Nephron progenitor cell (in vitro differentiated cells): ENCODE measurements around the gene MACROD2.

Experiments
- DNase-seq: peaks from one replicate; pipeline ENCODE4 v3.0.0; 2021
- H3K27ac Mint-ChIP-seq: 2 replicates; pipeline ENCODE4 v1.8.0; 2021; ENCODE audit warnings: mild to moderate bottlenecking, moderate library complexity, mixed read lengths
- H3K27me3 Mint-ChIP-seq: 2 replicates; pipeline ENCODE4 v1.8.0; 2021; ENCODE audit warnings: mild to moderate bottlenecking, low read depth, mixed read lengths; ENCODE audit not compliant: poor library complexity
- H3K36me3 Mint-ChIP-seq: 2 replicates; pipeline ENCODE4 v1.8.0; 2021; ENCODE audit warnings: low read depth, mixed read lengths
- H3K4me1 Mint-ChIP-seq: 2 replicates; pipeline ENCODE4 v1.8.0; 2021; ENCODE audit warnings: mixed read lengths
- H3K4me3 Mint-ChIP-seq: 2 replicates; pipeline ENCODE4 v1.8.0; 2021; ENCODE audit warnings: mild to moderate bottlenecking, moderate library complexity, mixed read lengths
- H3K9me3 Mint-ChIP-seq: 2 replicates; pipeline ENCODE4 v1.8.0; 2021; ENCODE audit warnings: mild to moderate bottlenecking, moderate library complexity, mixed read lengths
- CTCF ChIP-seq: fragments of 200-600 bp; sonication (generic); IDR thresholded peaks from 2 replicates; pipeline ENCODE4 v1.5.0; 2021; ENCODE audit warnings: antibody characterized with exemption

Gene MACROD2

GRCh38 chr20:14902432-14903089 lies 907.2 kb downstream of the MACROD2 start:
- peaks cover 4% of the 10 kb centered on the region for H3K36me3 Mint-ChIP-seq
- peak overlapping the region; percentile 47 for H3K27ac Mint-ChIP-seq
- H3K9me3 Mint-ChIP-seq, result peaks cover 11% of the 10 kb centered on the region
- DNase-seq, result no peak
- no peaks in the 10 kb centered on the region for H3K27me3 Mint-ChIP-seq
- no peak overlapping the region for H3K4me3 Mint-ChIP-seq
- peaks cover 4% of the 10 kb centered on the region for H3K4me1 Mint-ChIP-seq
- no peak for TF ChIP-seq CTCF

GRCh38 chr20:14906908-14907434 lies 911.7 kb downstream of the MACROD2 start:
- Mint-ChIP-seq H3K4me3 (no peak overlapping the region), H3K27me3 (no peaks in the 10 kb centered on the region), H3K36me3 (no peaks in the 10 kb centered on the region), H3K9me3 (peaks cover 4% of the 10 kb centered on the region), H3K27ac (no peak overlapping the region), H3K4me1 (peaks cover 25% of the 10 kb centered on the region)
- no peak for TF ChIP-seq CTCF
- no peak for DNase-seq

GRCh38 chr20:14910126-14910525 lies 914.8 kb downstream of the MACROD2 start:
- Mint-ChIP-seq H3K36me3 (no peaks in the 10 kb centered on the region), H3K27me3 (no peaks in the 10 kb centered on the region), H3K9me3 (no peaks in the 10 kb centered on the region), H3K27ac (no peak overlapping the region), H3K4me1 (peaks cover 25% of the 10 kb centered on the region), H3K4me3 (no peak overlapping the region)
- DNase-seq, result no peak
- TF ChIP-seq CTCF, result no peak

- no peaks in the 10 kb centered on the region for H3K9me3 Mint-ChIP-seq
- H3K36me3 Mint-ChIP-seq, result no peaks in the 10 kb centered on the region
- no peak for DNase-seq
- H3K4me1 Mint-ChIP-seq, result peaks cover 35% of the 10 kb centered on the region
- no peaks in the 10 kb centered on the region for H3K27me3 Mint-ChIP-seq
- no peak overlapping the region for H3K4me3 Mint-ChIP-seq
- TF ChIP-seq CTCF, result no peak
- no peak overlapping the region for H3K27ac Mint-ChIP-seq
Observed at GRCh38 chr20:14913896-14914620, 918.7 kb downstream of the MACROD2 start.

- DNase-seq, result no peak
- Mint-ChIP-seq H3K27ac (no peak overlapping the region), H3K36me3 (no peaks in the 10 kb centered on the region), H3K9me3 (no peaks in the 10 kb centered on the region), H3K27me3 (no peaks in the 10 kb centered on the region), H3K4me1 (peaks cover 40% of the 10 kb centered on the region), H3K4me3 (no peak overlapping the region)
- TF ChIP-seq CTCF, result no peak
Observed at GRCh38 chr20:14914633-14915032, 919.3 kb downstream of the MACROD2 start.
